Measurements from ENCODE around the gene TTC7B. TPM values are rescaled to one million over a fixed set of nuclear protein-coding genes. Genes with fewer than 3 reads are reported as not detected.

Gene TTC7B
- total and polyA plus RNA-seq, 10 of the 15 experiments (the other 5 are each of a cell fraction or from before 2014, with no cell fraction given) = under 0.01 to 1.1 (median 0.26) TPM; not detected in 2

GRCh38 chr14:90608281-90608680 is 207.9 kb downstream of the TTC7B start:
- no peaks in the 10 kb centered on the region for H3K9me3 ChIP-seq (replicated peaks; ENCODE audit: control insufficient read depth, insufficient read depth, low read length)
- H2AFZ ChIP-seq (ENCODE audit: control insufficient read depth, low read depth, low read length) = no peak overlapping the region
- DNase-seq (ENCODE audit: low read depth, low spot score) (no peak), ATAC-seq (no peak), FAIRE-seq (no peak)
- H3K4me3 ChIP-seq = no peak overlapping the region
- H3K9ac ChIP-seq (ENCODE audit: control insufficient read depth, insufficient read depth, low read length) = no peak overlapping the region
- WGBS (ENCODE audit: insufficient coverage, insufficient replicate concordance, low lambda C conversion rate, missing lambda C conversion rate) = 45% methylated on average over 11 of the region's 11 CpGs
- ChIA-PET RAD21 (ENCODE audit: unreplicated experiment) (no interaction called here), SMC1A (ENCODE audit: uncharacterized antibody, unreplicated experiment) (no interaction called here), POLR2A (no interaction called here), CTCF (no interaction called here)
- H3K36me3 ChIP-seq (ENCODE audit: control insufficient read depth in 2 of 2, insufficient read depth in 2 of 2, low read length in 1 of 2) = no peaks in the 10 kb centered on the region
- no peak overlapping the region for H3K4me2 ChIP-seq (ENCODE audit: control insufficient read depth, insufficient read depth)
- H4K20me1 ChIP-seq (ENCODE audit: control insufficient read depth, insufficient read depth) = no peaks in the 10 kb centered on the region
- no TSS peak for BruUV-seq (replicated peaks)
- H3K27me3 ChIP-seq (replicated peaks in 1 of 2; ENCODE audit: control insufficient read depth in 2 of 2, insufficient read depth in 2 of 2, low read length in 1 of 2) = peaks cover 0 to 5% of the 10 kb centered on the region in 2 experiments; a peak in 1 of 4 replicates
- H3K4me1 ChIP-seq (ENCODE audit: control insufficient read depth, insufficient read depth, low read length) = no peaks in the 10 kb centered on the region; the same call in 1 of the 2 replicates
- H3K27ac ChIP-seq (ENCODE audit: control insufficient read depth, insufficient read depth) = no peak overlapping the region
- intact Hi-C loops (cut with micrococcal nuclease; ENCODE audit: unreplicated experiment) = loop anchor here (10.0 kb wide), 1 partner anchor 183 kb away; no protein-coding TSS in a partner anchor
- in situ Hi-C loops (cut with MboI) = no loop called here
- no peaks in the 10 kb centered on the region for H3K79me2 ChIP-seq (ENCODE audit: control insufficient read depth, insufficient read depth, low read length)
- TF ChIP-seq MYB (IDR thresholded peaks at IDR 0.05; ENCODE audit: borderline replicate concordance, low read depth, low read length) (no peak), YY1 (IDR thresholded peaks at IDR 0.05; ENCODE audit: low read depth, low read length) (no peak), SUZ12 (IDR thresholded peaks at IDR 0.05; ENCODE audit: unreplicated experiment) (no peak), NKRF (conservative IDR thresholded peaks at IDR 0.05) (no peak), ESRRA (IDR thresholded peaks at IDR 0.05; ENCODE audit: low read length) (no peak), HDGF (IDR thresholded peaks at IDR 0.05) (no peak), ZBTB4 (CRISPR knock-in tag; IDR thresholded peaks at IDR 0.05) (no peak), POLR2AphosphoS5 (IDR thresholded peaks at IDR 0.05; ENCODE audit: low read length) (no peak), PAX8 (IDR thresholded peaks at IDR 0.05) (no peak), REST (IDR thresholded peaks at IDR 0.05; ENCODE audit: low read depth, low read length) (no peak), ZBTB33 (IDR thresholded peaks at IDR 0.05) (no peak)
